Spinal cord (tissue), 10 donors: ENCODE measurements around the gene HMGCLL1. TPM values are rescaled to one million over a fixed set of nuclear protein-coding genes. Genes with fewer than 3 reads are reported as not detected.

Source experiments
- DNase-seq, 6 donors: peaks; one replicate each; pipeline versions ENCODE4 v3.0.0 to v3.0.0-alpha.2; 2013 to 2015; ENCODE audit warnings: low spot score in 6 of 6, low read depth in 4 of 6
- H3K27ac ChIP-seq: one replicate; pipeline ENCODE4 v1.5.1; 2013; ENCODE audit warnings: low read depth, low read length, control low read depth
- H3K27me3 ChIP-seq: one replicate; pipeline ENCODE4 v1.6.1; 2013; ENCODE audit warnings: low read length; ENCODE audit not compliant: control insufficient read depth, insufficient read depth
- H3K36me3 ChIP-seq: one replicate; pipeline ENCODE4 v1.6.1; 2013; ENCODE audit warnings: low read length; ENCODE audit not compliant: control insufficient read depth, insufficient read depth
- H3K4me1 ChIP-seq: one replicate; pipeline ENCODE4 v1.6.1; 2013; ENCODE audit warnings: low read length; ENCODE audit not compliant: control insufficient read depth, insufficient read depth
- H3K4me3 ChIP-seq: one replicate; pipeline ENCODE4 v1.5.1; 2013; ENCODE audit warnings: low read depth, low read length, control low read depth
- H3K9me3 ChIP-seq: one replicate; pipeline ENCODE4 v1.6.1; 2013; ENCODE audit warnings: low read length; ENCODE audit not compliant: control insufficient read depth, insufficient read depth
- WGBS: methylation state at CpG from one replicate; pipeline ENCODE4 v1.1.5; 2013; ENCODE audit warnings: missing lambda C conversion rate; ENCODE audit not compliant: insufficient coverage; 5-methylcytosine and 5-hydroxymethylcytosine counted together
- polyA plus RNA-seq, 2 donors: library from polyadenylated mRNA; unstranded; fragments of 120-200 nt; gene quantifications; one replicate each; pipeline ENCODE4 v1.2.1, GENCODE V29; 2013; ENCODE audit not compliant: insufficient read length in 2 of 2
- total RNA-seq, 2 donors: library from RNA; depleted of rRNA in 1 of 2; stranded (reverse); fragments of 120-200 nt in 1 of 2; fragments of >200 nt in 1 of 2; gene quantifications; one replicate each; pipeline versions ENCODE4 v1.2.3 to v1.2.4, GENCODE V29; 2013 to 2014
- donor health status: healthy.

Gene HMGCLL1
- total and polyA plus RNA-seq, 4 donors = 18.8 to 49.8 (median 24.5) TPM

DNA sequence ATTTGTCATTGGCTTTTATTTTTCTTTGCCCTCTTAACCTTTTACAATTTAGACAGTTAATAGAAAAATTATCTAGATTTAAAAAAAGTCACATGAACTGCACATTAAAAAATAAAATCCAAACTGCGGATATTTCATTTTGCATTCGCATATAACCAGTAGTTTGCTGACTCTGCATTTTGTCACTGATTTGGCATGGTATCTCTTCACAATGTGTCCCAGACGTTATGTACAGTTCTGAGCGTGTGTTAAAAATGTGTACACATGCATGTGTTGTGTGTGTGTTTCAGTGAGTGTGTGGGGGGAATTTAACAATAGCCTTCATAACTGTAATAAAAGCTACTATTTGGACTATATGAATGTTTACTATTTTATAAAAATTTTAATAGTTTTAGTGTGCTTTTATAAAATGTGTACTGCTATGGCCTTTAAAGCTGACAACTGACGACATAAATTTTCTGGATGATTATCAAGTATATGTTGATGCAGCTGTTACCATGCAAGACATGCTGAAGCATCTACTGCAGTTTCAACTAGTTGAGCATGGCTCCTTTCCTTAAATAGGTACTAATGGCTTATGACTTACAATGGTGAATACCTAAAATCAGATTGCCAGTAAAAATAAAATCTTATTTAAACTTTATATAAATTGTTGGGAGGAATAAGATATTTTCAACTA, 67.7 kb downstream of the HMGCLL1 start:
- H3K27me3 ChIP-seq = no peaks in the 10 kb centered on the region
- 100% methylated on average over 1 of the region's 5 CpGs for WGBS
- H3K4me3 ChIP-seq = no peak overlapping the region
- no peak overlapping the region for H3K27ac ChIP-seq
- DNase-seq = no peak
- H3K9me3 ChIP-seq = no peaks in the 10 kb centered on the region
- H3K4me1 ChIP-seq = no peaks in the 10 kb centered on the region
- no peaks in the 10 kb centered on the region for H3K36me3 ChIP-seq

GRCh38 chr6:55499591-55499990, 79.4 kb downstream of the HMGCLL1 start:
- Histone ChIP-seq H3K9me3 (no peaks in the 10 kb centered on the region), H3K27ac (no peak overlapping the region), H3K4me1 (no peaks in the 10 kb centered on the region), H3K27me3 (no peaks in the 10 kb centered on the region), H3K4me3 (no peak overlapping the region), H3K36me3 (no peaks in the 10 kb centered on the region)
- no peak for DNase-seq

DNA sequence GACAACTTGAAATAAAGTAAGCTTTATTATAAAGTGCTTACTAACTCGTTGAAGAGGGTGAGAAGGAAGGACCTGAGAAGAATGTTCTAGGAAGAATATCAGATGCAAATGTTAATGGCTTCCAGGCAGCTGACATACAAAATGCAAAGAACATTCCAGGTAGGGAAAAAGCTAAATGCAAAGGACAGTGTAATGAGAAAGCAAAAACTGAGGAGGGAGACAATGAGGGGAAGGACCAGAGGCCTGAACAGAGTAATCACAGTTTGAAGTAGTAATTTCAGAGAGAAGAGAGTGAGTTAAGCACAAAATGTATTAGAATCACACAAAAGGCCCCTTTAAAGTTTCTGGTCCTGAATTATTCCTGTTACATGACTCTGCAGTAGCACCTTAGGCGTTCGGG, 81.3 kb downstream of the HMGCLL1 start:
- Histone ChIP-seq H3K27me3 (no peaks in the 10 kb centered on the region), H3K36me3 (no peaks in the 10 kb centered on the region), H3K9me3 (no peaks in the 10 kb centered on the region), H3K4me1 (no peaks in the 10 kb centered on the region), H3K4me3 (no peak overlapping the region), H3K27ac (no peak overlapping the region)
- DNase-seq = no peak
- 94% methylated on average over 3 of the region's 3 CpGs for WGBS

DNA sequence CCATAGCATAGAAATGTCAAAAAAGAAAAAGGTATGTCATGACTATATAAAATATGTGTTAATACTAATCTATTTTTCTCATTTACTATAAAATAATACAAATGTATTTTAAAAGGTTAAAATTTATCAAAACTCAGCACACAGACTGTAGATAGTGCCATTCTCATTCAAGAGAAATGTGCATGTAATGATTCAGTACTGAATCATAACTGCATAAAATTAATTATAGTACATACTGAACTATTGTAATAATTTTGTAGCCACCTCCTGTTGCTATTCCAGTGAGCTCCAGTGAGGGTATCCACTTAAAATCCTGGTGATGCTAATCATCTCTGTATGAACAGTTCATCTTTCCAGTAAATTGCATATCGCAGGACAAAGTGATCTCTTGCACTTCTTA, 82.8 kb downstream of the HMGCLL1 start:
- WGBS = no CpG with 5 or more reads among the region's 1 CpG
- Histone ChIP-seq H3K4me1 (no peaks in the 10 kb centered on the region), H3K9me3 (no peaks in the 10 kb centered on the region)

DNA sequence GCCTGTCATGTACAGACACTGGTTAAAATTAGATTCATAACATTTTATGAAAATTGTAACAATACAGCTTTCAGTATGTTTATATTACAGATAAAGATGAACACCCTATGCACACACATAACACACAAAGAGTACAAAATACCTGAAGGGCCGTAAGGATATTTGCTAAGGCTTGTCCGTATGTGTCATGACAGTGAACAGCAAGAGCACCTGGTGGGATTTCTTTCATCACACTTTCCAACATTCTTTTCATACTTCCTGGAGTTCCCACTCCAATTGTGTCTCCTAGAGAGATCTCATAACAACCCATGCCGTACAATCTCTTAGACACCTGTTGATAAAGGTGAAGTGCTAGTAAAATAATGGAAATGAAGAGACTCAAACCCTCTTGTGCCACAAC, 83.7 kb downstream of the HMGCLL1 start:
- DNase-seq = no peak
- Histone ChIP-seq H3K4me3 (no peak overlapping the region), H3K36me3 (no peaks in the 10 kb centered on the region), H3K27me3 (no peaks in the 10 kb centered on the region), H3K9me3 (no peaks in the 10 kb centered on the region), H3K4me1 (no peaks in the 10 kb centered on the region), H3K27ac (no peak overlapping the region)
- 92% methylated on average over 2 of the region's 3 CpGs for WGBS

More for the DNA sequence above, 82.8 kb downstream of the HMGCLL1 start:
- H3K36me3 ChIP-seq = no peaks in the 10 kb centered on the region
- no peak overlapping the region for H3K27ac ChIP-seq
- H3K27me3 ChIP-seq = no peaks in the 10 kb centered on the region
- DNase-seq = peak in 1 of 6 donors; percentile 2
- H3K4me3 ChIP-seq = no peak overlapping the region

DNA sequence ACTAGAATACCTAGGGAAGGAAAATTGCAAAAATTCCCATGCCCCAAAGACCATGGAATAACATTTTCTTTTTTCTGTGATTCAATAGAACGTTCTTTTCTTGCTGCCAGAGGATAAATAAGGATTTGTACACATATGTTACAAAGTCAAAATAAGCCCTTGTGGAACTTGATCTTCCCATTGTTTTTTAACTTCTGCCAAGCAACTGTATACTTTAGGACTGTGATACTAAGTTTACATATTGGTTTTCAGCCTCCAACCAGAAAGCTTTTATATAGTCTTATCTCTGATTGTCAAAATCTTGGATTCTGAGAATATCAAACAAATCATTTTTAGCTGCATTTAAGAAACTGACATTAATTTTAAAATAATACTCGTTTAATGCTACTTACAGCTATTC, 84.6 kb downstream of the HMGCLL1 start:
- no peak overlapping the region for H3K27ac ChIP-seq
- DNase-seq = peak in 1 of 6 donors; percentile 21

DNA sequence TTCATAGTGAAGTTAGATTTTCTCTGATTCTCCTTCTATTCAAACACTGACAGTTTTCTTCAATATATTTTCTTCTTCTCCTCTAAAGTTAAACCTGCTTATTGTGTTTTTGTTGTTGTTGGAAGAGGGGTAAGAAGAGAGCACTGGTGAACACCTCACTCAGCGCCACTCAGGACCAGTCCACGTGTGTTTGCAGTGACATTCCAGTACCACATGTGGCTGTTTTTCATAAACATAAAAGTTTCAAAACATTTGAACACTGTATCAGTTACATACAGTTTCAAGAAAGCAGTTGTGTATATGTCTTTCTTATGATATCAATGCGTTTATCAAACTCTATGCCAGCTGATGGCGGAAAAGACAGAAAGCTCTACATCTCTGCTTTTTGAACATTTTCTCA, 86.7 kb downstream of the HMGCLL1 start:
- no peak for DNase-seq
- H3K36me3 ChIP-seq = no peaks in the 10 kb centered on the region
- H3K9me3 ChIP-seq = peaks cover 1% of the 10 kb centered on the region
- WGBS = no CpG with 5 or more reads among the region's 4 CpGs
- no peak overlapping the region for H3K4me3 ChIP-seq
- H3K4me1 ChIP-seq = no peaks in the 10 kb centered on the region
- H3K27me3 ChIP-seq = no peaks in the 10 kb centered on the region
- H3K27ac ChIP-seq = no peak overlapping the region

More for the DNA sequence above, 84.6 kb downstream of the HMGCLL1 start:
- no peaks in the 10 kb centered on the region for H3K36me3 ChIP-seq
- no peaks in the 10 kb centered on the region for H3K9me3 ChIP-seq
- H3K27me3 ChIP-seq = no peaks in the 10 kb centered on the region
- no CpG with 5 or more reads among the region's 2 CpGs for WGBS
- H3K4me1 ChIP-seq = no peaks in the 10 kb centered on the region
- no peak overlapping the region for H3K4me3 ChIP-seq

- Histone ChIP-seq H3K27me3 (no peaks in the 10 kb centered on the region), H3K27ac (no peak overlapping the region), H3K4me1 (no peaks in the 10 kb centered on the region), H3K36me3 (no peaks in the 10 kb centered on the region), H3K4me3 (no peak overlapping the region), H3K9me3 (peaks cover 1% of the 10 kb centered on the region)
- no peak for DNase-seq
These were observed 88.1 kb downstream of the HMGCLL1 start for GRCh38 chr6:55490871-55491270.

GRCh38 chr6:55474382-55474781, 104.6 kb downstream of the HMGCLL1 start:
- H3K27me3 ChIP-seq = no peaks in the 10 kb centered on the region
- no peak overlapping the region for H3K27ac ChIP-seq
- no peak for DNase-seq
- H3K9me3 ChIP-seq = peaks cover 4% of the 10 kb centered on the region
- WGBS = 92% methylated on average over 2 of the region's 3 CpGs
- H3K36me3 ChIP-seq = no peaks in the 10 kb centered on the region
- H3K4me1 ChIP-seq = no peaks in the 10 kb centered on the region
- H3K4me3 ChIP-seq = no peak overlapping the region

GRCh38 chr6:55473722-55474121, 105.3 kb downstream of the HMGCLL1 start:
- Histone ChIP-seq H3K27me3 (no peaks in the 10 kb centered on the region), H3K4me1 (no peaks in the 10 kb centered on the region), H3K27ac (no peak overlapping the region), H3K9me3 (peaks cover 4% of the 10 kb centered on the region), H3K4me3 (no peak overlapping the region), H3K36me3 (no peaks in the 10 kb centered on the region)
- DNase-seq = no peak
- no CpG with 5 or more reads among the region's 1 CpG for WGBS
